MCF 10A (cell line): ENCODE results near the gene PLA2G2C. TPM values are rescaled to one million over a fixed set of nuclear protein-coding genes. Genes with fewer than 3 reads are reported as not detected.

Experiments
- BruUV-seq: library from RNA; stranded (reverse); fragments of 400-500 nt; replicated peaks from 2 replicates; lab custom pipeline; 2021; lab: Mats Ljungman, UMichigan
- CTCF ChIA-PET: fragments of 300-600 bp; sonication (Branson Sonifier 250); formaldehyde crosslinking; extraction: SDS; loops from one replicate; lab custom pipeline; 2021; ENCODE audit warnings: antibody characterized with exemption, inconsistent platforms; lab: Yijun Ruan, JAX
- POLR2A ChIA-PET: fragments of 300-600, 350-650 bp; sonication (Branson Sonifier 250); formaldehyde crosslinking; extraction: SDS; loops from one replicate; lab custom pipeline; 2020; ENCODE audit warnings: antibody characterized with exemption, inconsistent platforms; lab: Yijun Ruan, JAX
- DNase-seq: peaks from one replicate; pipeline ENCODE4 v3.0.0-alpha.2; 2018; ENCODE audit not compliant: unreplicated experiment
- H3K27ac Mint-ChIP-seq: one replicate; pipeline ENCODE4 v1.8.0; 2022; ENCODE audit warnings: mild to moderate bottlenecking, low read depth, mixed read lengths; ENCODE audit not compliant: unreplicated experiment
- H3K27me3 Mint-ChIP-seq: one replicate; pipeline ENCODE4 v1.8.0; 2022; ENCODE audit warnings: mixed read lengths; ENCODE audit not compliant: insufficient read depth, unreplicated experiment
- H3K36me3 Mint-ChIP-seq: one replicate; pipeline ENCODE4 v1.8.0; 2022; ENCODE audit warnings: mild to moderate bottlenecking, moderate library complexity, mixed read lengths; ENCODE audit not compliant: insufficient read depth, unreplicated experiment
- H3K4me1 Mint-ChIP-seq: one replicate; pipeline ENCODE4 v1.8.0; 2022; ENCODE audit warnings: mixed read lengths; ENCODE audit not compliant: insufficient read depth, unreplicated experiment
- H3K4me3 Mint-ChIP-seq: one replicate; pipeline ENCODE4 v1.8.0; 2022; ENCODE audit warnings: mild to moderate bottlenecking, moderate library complexity, mixed read lengths; ENCODE audit not compliant: unreplicated experiment
- H3K9me3 Mint-ChIP-seq: one replicate; pipeline ENCODE4 v1.8.0; 2022; ENCODE audit warnings: mixed read lengths; ENCODE audit not compliant: unreplicated experiment
- intact Hi-C: fragments of 100-400 bp; cut with micrococcal nuclease; formaldehyde crosslinking; loops from 2 replicates; pipeline ENCODE4 v1.14.1; 2022
- total RNA-seq: library from RNA; stranded (reverse); gene quantifications from 2 replicates; pipeline ENCODE4 v1.2.3, GENCODE V29; 2022
- TF ChIP-seq, protein P1 (sequence below): fragments of 200-600 bp; IDR thresholded peaks from one replicate; pipeline ENCODE4 v1.8.0; 2022; ENCODE audit warnings: antibody characterized with exemption, mild to moderate bottlenecking; ENCODE audit not compliant: unreplicated experiment

PLA2G2C gene
- total RNA-seq, 1 experiment from 2014 or later: not detected

DNA sequence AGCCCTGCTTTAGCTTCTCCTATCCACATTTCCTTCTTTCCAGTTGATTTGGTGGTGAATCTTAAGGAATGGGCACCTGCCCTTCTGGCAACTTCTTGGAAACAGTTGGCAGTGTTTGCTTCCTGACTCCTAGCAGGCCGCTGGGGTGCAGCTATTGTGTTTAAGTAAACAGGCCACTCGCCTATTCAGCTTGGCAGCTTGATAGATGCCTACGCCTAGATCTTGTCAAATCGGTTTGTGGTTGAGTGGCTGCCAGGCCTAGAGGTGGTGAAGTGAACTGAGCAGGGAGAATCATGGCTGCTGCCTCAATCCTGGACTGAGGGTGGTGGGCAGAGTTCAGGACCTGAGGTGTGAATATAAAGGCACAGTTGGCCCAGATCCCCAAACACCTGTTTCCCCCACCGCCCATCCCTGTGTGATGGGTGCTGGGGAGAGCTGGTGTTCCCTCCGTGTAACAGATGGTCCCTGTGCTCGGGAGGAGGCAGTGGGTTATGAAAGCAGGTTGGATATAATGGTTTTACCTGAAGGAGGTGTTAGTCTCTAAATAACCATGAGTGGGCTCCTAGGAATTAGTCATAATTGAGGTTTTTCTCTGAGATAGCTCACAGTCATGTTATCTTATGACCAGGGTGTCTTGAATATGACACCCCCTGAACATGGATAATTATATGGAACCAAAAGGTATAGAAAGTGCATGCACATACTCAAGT lies 940 bp upstream of the PLA2G2C start:
- no peaks in the 10 kb centered on the region for H3K9me3 Mint-ChIP-seq
- peaks cover 23% of the 10 kb centered on the region for H3K27me3 Mint-ChIP-seq
- POLR2A ChIA-PET: interaction anchor here (1.0 kb wide), 1 partner anchor 26 kb away, joined by 3 read pairs; no protein-coding TSS in a partner anchor
- DNase-seq: peak; percentile 60
- CTCF ChIA-PET: interaction anchor here (1.2 kb wide), 1 partner anchor 9 kb away, joined by 7 read pairs; no protein-coding TSS in a partner anchor
- no peaks in the 10 kb centered on the region for H3K36me3 Mint-ChIP-seq
- H3K4me3 Mint-ChIP-seq: no peak overlapping the region
- H3K4me1 Mint-ChIP-seq: peaks cover 14% of the 10 kb centered on the region
- intact Hi-C loops: no loop called here
- no TSS peak for BruUV-seq
- TF ChIP-seq, protein P1, sequence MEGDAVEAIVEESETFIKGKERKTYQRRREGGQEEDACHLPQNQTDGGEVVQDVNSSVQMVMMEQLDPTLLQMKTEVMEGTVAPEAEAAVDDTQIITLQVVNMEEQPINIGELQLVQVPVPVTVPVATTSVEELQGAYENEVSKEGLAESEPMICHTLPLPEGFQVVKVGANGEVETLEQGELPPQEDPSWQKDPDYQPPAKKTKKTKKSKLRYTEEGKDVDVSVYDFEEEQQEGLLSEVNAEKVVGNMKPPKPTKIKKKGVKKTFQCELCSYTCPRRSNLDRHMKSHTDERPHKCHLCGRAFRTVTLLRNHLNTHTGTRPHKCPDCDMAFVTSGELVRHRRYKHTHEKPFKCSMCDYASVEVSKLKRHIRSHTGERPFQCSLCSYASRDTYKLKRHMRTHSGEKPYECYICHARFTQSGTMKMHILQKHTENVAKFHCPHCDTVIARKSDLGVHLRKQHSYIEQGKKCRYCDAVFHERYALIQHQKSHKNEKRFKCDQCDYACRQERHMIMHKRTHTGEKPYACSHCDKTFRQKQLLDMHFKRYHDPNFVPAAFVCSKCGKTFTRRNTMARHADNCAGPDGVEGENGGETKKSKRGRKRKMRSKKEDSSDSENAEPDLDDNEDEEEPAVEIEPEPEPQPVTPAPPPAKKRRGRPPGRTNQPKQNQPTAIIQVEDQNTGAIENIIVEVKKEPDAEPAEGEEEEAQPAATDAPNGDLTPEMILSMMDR: no peak
- H3K27ac Mint-ChIP-seq: no peak overlapping the region

- Mint-ChIP-seq H3K4me3 (no peak overlapping the region), H3K27me3 (peaks cover 23% of the 10 kb centered on the region), H3K36me3 (no peaks in the 10 kb centered on the region), H3K4me1 (peaks cover 13% of the 10 kb centered on the region), H3K9me3 (peaks cover 1% of the 10 kb centered on the region), H3K27ac (no peak overlapping the region)
- TF ChIP-seq, protein P1: no peak
- no peak for DNase-seq
- ChIA-PET POLR2A (no interaction called here), CTCF (no interaction called here)
- intact Hi-C loops: no loop called here
- no TSS peak for BruUV-seq
Observed at GRCh38 chr1:20184997-20185833, 1.1 kb downstream of the PLA2G2C start.

GRCh38 chr1:20184481-20184900 lies 1.8 kb downstream of the PLA2G2C start:
- TF ChIP-seq, protein P1: no peak
- Mint-ChIP-seq H3K4me1 (peaks cover 13% of the 10 kb centered on the region), H3K4me3 (no peak overlapping the region), H3K9me3 (peaks cover 8% of the 10 kb centered on the region), H3K27me3 (peaks cover 21% of the 10 kb centered on the region), H3K36me3 (no peaks in the 10 kb centered on the region), H3K27ac (no peak overlapping the region)
- intact Hi-C loops: no loop called here
- ChIA-PET POLR2A (no interaction called here), CTCF (interaction anchor here (0.6 kb wide), 1 partner anchor 138 kb away, joined by 4 read pairs; no protein-coding TSS in a partner anchor)
- BruUV-seq: no TSS peak
- peak; percentile 76 for DNase-seq

DNA sequence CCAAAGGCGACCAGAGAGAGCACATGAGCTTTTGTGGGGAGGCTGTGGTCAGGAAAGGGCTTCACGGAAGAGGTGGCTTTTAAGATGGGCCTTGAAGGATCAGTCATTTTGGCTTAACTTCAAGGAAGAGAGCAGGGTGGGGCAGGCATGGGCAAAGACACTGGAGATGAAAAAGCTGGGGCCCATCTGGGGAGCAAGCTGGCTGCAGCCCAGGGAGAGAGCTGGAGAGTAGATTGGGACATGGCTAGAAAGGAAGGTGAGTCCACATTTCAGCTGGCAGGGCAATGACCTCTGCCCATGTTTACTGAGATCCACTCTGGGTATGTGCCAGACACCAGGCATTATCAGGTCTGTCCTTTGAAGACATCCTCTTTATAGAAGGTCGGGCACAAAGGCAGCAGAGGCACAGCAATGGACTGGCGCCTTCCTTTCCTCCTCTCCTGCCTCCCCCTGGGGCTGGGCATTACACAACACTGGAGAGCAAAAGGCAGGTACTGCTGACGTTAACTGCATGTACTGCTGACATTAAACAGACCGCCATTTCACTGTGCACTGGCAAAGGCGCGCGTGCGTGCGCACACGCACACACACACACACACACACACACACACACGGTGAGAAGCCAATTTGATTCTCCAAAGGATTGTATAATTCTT lies 2.6 kb downstream of the PLA2G2C start:
- H3K27ac Mint-ChIP-seq: no peak overlapping the region
- BruUV-seq: no TSS peak
- H3K36me3 Mint-ChIP-seq: no peaks in the 10 kb centered on the region
- DNase-seq: no peak
- no peak overlapping the region for H3K4me3 Mint-ChIP-seq
- peaks cover 13% of the 10 kb centered on the region for H3K4me1 Mint-ChIP-seq
- peaks cover 13% of the 10 kb centered on the region for H3K9me3 Mint-ChIP-seq
- TF ChIP-seq, protein P1: no peak
- H3K27me3 Mint-ChIP-seq: peaks cover 13% of the 10 kb centered on the region
- ChIA-PET CTCF (interaction anchor here (0.6 kb wide), 1 partner anchor 138 kb away, joined by 4 read pairs; no protein-coding TSS in a partner anchor), POLR2A (no interaction called here)
- intact Hi-C loops: no loop called here
